HEK293 (cell line): ENCODE data around the gene CA5B.

ENCODE experiments used
- HOXC10 ChIP-seq: sonication (generic); formaldehyde crosslinking; IDR thresholded peaks from 2 replicates; pipeline ENCODE4 v1.8.1; 2023; ENCODE audit warnings: mild to moderate bottlenecking, missing genetic modification reagents
- KLF1 ChIP-seq: fragments of 450-650 bp; formaldehyde crosslinking; IDR thresholded peaks from 2 replicates; pipeline ENCODE4 v1.5.1; 2016; ENCODE audit warnings: missing biosample characterization, missing genetic modification characterization
- MYNN ChIP-seq: fragments of 450-650 bp; formaldehyde crosslinking; IDR thresholded peaks from 2 replicates; pipeline ENCODE4 v1.5.1; 2016; ENCODE audit warnings: missing biosample characterization, missing genetic modification characterization, borderline replicate concordance
- PRDM10 ChIP-seq: fragments of 450-650 bp; formaldehyde crosslinking; IDR thresholded peaks from 2 replicates; pipeline ENCODE4 v1.5.1; 2016; ENCODE audit warnings: missing biosample characterization, missing genetic modification characterization
- RBAK ChIP-seq: fragments of 450-650 bp; formaldehyde crosslinking; IDR thresholded peaks from 2 replicates; pipeline ENCODE4 v1.5.1; 2016; ENCODE audit warnings: missing biosample characterization, missing genetic modification characterization
- ZBTB49 ChIP-seq: fragments of 450-650 bp; formaldehyde crosslinking; IDR thresholded peaks from 2 replicates; pipeline ENCODE4 v1.5.1; 2016; ENCODE audit warnings: missing biosample characterization, missing genetic modification characterization, low read depth
- ZNF155 ChIP-seq: fragments of 450-650 bp; formaldehyde crosslinking; IDR thresholded peaks from 2 replicates; pipeline ENCODE4 v1.5.1; 2016; ENCODE audit warnings: missing biosample characterization, missing genetic modification characterization
- ZNF248 ChIP-seq: fragments of 450-650 bp; formaldehyde crosslinking; IDR thresholded peaks from 2 replicates; pipeline ENCODE4 v1.5.1; 2017; ENCODE audit warnings: missing biosample characterization, missing genetic modification characterization
- ZNF274 ChIP-seq, 2 experiments: fragments of 200-500 bp in 1 of 2; fragments of 450-650 bp in 1 of 2; sonication (Bioruptor generic) in 1 of 2; formaldehyde crosslinking in 1 of 2; IDR thresholded peaks; 2 replicates each; pipeline versions ENCODE4 v1.5.1 to v1.6.1; 2014 to 2016; ENCODE audit warnings: borderline replicate concordance in 1 of 2, inconsistent platforms in 1 of 2, low read length in 1 of 2, missing biosample characterization in 1 of 2, missing genetic modification characterization in 1 of 2
- ZNF488 ChIP-seq: fragments of 450-650 bp; formaldehyde crosslinking; IDR thresholded peaks from 2 replicates; pipeline ENCODE4 v1.5.1; 2016; ENCODE audit warnings: missing biosample characterization, missing genetic modification characterization
- ZNF580 ChIP-seq: fragments of 450-650 bp; formaldehyde crosslinking; IDR thresholded peaks from 2 replicates; pipeline ENCODE4 v1.5.1; 2016; ENCODE audit warnings: missing biosample characterization, missing genetic modification characterization
- ZNF654 ChIP-seq: fragments of 450-650 bp; formaldehyde crosslinking; IDR thresholded peaks from 2 replicates; pipeline ENCODE4 v1.5.1; 2016; ENCODE audit warnings: low read depth, missing biosample characterization, missing genetic modification characterization
- TF ChIP-seq, protein P1 (sequence below): fragments of 450-650 bp; formaldehyde crosslinking; IDR thresholded peaks from 2 replicates; pipeline ENCODE4 v1.5.1; 2016; ENCODE audit warnings: missing biosample characterization, missing genetic modification characterization

GRCh38 chrX:15694941-15695451 lies 43.1 kb upstream of the CA5B start:
- TF ChIP-seq PRDM10 (no peak), ZNF155 (tag by site-specific recombination) (no peak), ZNF248 (tag by site-specific recombination) (no peak), ZNF488 (tag by site-specific recombination) (no peak), RBAK (tag by site-specific recombination) (no peak), ZNF654 (no peak), MYNN (tag by site-specific recombination) (no peak), KLF1 (tag by site-specific recombination) (no peak), ZNF580 (no peak), ZNF274 (IDR thresholded peaks at IDR 0.05; ENCODE audit: low read length) (no peak), ZNF274 (tag by site-specific recombination; IDR thresholded peaks at IDR 0.05; ENCODE audit: borderline replicate concordance) (no peak), HOXC10 (CRISPR knock-in tag) (no peak), ZBTB49 (no peak)
- TF ChIP-seq, protein P1, sequence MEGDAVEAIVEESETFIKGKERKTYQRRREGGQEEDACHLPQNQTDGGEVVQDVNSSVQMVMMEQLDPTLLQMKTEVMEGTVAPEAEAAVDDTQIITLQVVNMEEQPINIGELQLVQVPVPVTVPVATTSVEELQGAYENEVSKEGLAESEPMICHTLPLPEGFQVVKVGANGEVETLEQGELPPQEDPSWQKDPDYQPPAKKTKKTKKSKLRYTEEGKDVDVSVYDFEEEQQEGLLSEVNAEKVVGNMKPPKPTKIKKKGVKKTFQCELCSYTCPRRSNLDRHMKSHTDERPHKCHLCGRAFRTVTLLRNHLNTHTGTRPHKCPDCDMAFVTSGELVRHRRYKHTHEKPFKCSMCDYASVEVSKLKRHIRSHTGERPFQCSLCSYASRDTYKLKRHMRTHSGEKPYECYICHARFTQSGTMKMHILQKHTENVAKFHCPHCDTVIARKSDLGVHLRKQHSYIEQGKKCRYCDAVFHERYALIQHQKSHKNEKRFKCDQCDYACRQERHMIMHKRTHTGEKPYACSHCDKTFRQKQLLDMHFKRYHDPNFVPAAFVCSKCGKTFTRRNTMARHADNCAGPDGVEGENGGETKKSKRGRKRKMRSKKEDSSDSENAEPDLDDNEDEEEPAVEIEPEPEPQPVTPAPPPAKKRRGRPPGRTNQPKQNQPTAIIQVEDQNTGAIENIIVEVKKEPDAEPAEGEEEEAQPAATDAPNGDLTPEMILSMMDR (tag by site-specific recombination): no peak
